GM23338 (cell line): ENCODE data around the gene GNPDA1. TPM values are rescaled to one million over a fixed set of nuclear protein-coding genes. Genes with fewer than 3 reads are reported as not detected.
"Not testable (repeated sequence)": the region's sequence is repeated elsewhere in the genome, so short reads cannot be mapped to it uniquely, and the experiment has no call there.

ENCODE experiments used
- ATAC-seq: fragments of 200-7000 bp; cut with Tn5 transposase; 3 replicates; pipeline ENCODE4 v1.9.1; 2020
- DNase-seq: peaks from one replicate; pipeline ENCODE4 v3.0.0-alpha.2; 2015; ENCODE audit warnings: low spot score
- H2AFZ ChIP-seq: fragments of 200-600 bp; sonication (generic); 2 replicates; pipeline ENCODE4 v1.8.0; 2016; ENCODE audit warnings: antibody characterized with exemption, mild to moderate bottlenecking, moderate library complexity
- H3F3A ChIP-seq: fragments of 200-600 bp; sonication (generic); replicated peaks from 2 replicates; pipeline ENCODE4 v1.8.0; 2017; ENCODE audit warnings: antibody characterized with exemption, mixed run types, low read depth
- H3K27ac ChIP-seq: fragments of 200-600 bp; sonication (generic); 2 replicates; pipeline ENCODE4 v1.6.1; 2016; ENCODE audit warnings: low read depth
- H3K27me3 ChIP-seq: fragments of 200-600 bp; sonication (generic); 2 replicates; pipeline ENCODE4 v1.8.0; 2016; ENCODE audit warnings: mild to moderate bottlenecking, mixed run types, moderate library complexity; ENCODE audit not compliant: insufficient read depth
- H3K36me3 ChIP-seq: fragments of 200-600 bp; sonication (generic); 2 replicates; pipeline ENCODE4 v1.8.0; 2016; ENCODE audit warnings: mild to moderate bottlenecking; ENCODE audit not compliant: insufficient read depth
- H3K4me1 ChIP-seq: fragments of 200-600 bp; sonication (generic); 2 replicates; pipeline ENCODE4 v1.8.0; 2016; ENCODE audit warnings: mild to moderate bottlenecking, moderate library complexity; ENCODE audit not compliant: insufficient read depth
- H3K4me2 ChIP-seq: fragments of 200-600 bp; sonication (generic); 2 replicates; pipeline ENCODE4 v1.7.1; 2017; ENCODE audit warnings: mixed run types
- H3K4me3 ChIP-seq: fragments of 200-600 bp; sonication (generic); 2 replicates; pipeline ENCODE4 v1.6.1; 2016; ENCODE audit warnings: mixed run types
- H3K79me2 ChIP-seq: fragments of 200-600 bp; sonication (generic); replicated peaks from 2 replicates; pipeline ENCODE4 v1.8.0; 2017; ENCODE audit warnings: mild to moderate bottlenecking; ENCODE audit not compliant: insufficient read depth
- H3K9me2 ChIP-seq: fragments of 200-600 bp; sonication (generic); 2 replicates; pipeline ENCODE4 v1.8.0; 2017; ENCODE audit not compliant: insufficient read depth
- H4K20me1 ChIP-seq: fragments of 200-600 bp; sonication (generic); replicated peaks from 2 replicates; pipeline ENCODE4 v1.8.0; 2017; ENCODE audit warnings: mild to moderate bottlenecking; ENCODE audit not compliant: insufficient read depth
- H3K27ac Mint-ChIP-seq: 2 replicates; pipeline ENCODE4 v1.8.0; 2020; ENCODE audit warnings: inconsistent platforms, mild to moderate bottlenecking, moderate library complexity, mixed read lengths
- H3K27me3 Mint-ChIP-seq: 3 replicates; pipeline ENCODE4 v1.8.0; 2022; ENCODE audit warnings: low read depth, mild to moderate bottlenecking, moderate library complexity, mixed read lengths, inconsistent platforms; ENCODE audit not compliant: insufficient read depth, poor library complexity
- H3K36me3 Mint-ChIP-seq: 3 replicates; pipeline ENCODE4 v1.8.0; 2021; ENCODE audit warnings: low read depth, mild to moderate bottlenecking, inconsistent platforms, moderate library complexity, mixed read lengths
- H3K4me1 Mint-ChIP-seq: 3 replicates; pipeline ENCODE4 v1.8.0; 2020; ENCODE audit warnings: mild to moderate bottlenecking, inconsistent platforms, mixed read lengths
- H3K4me3 Mint-ChIP-seq: 3 replicates; pipeline ENCODE4 v1.8.0; 2021; ENCODE audit warnings: moderate library complexity, mild to moderate bottlenecking, inconsistent platforms, mixed read lengths
- H3K9me3 Mint-ChIP-seq: 3 replicates; pipeline ENCODE4 v1.8.0; 2020; ENCODE audit warnings: moderate library complexity, mild to moderate bottlenecking, inconsistent platforms, mixed read lengths
- CREB1 ChIP-seq: fragments of 250-450 bp; sonication (Bioruptor Pico); IDR thresholded peaks from 2 replicates; pipeline ENCODE4 v1.5.0; 2020; ENCODE audit warnings: low read depth, mild to moderate bottlenecking, moderate library complexity
- EZH2 ChIP-seq: fragments of 200-600 bp; sonication (generic); IDR thresholded peaks from one replicate; pipeline ENCODE4 v1.8.0; 2017; ENCODE audit warnings: antibody characterized with exemption, mild to moderate bottlenecking, low read depth; ENCODE audit not compliant: unreplicated experiment
- EZH2phosphoT487 ChIP-seq: fragments of 200-600 bp; sonication (generic); IDR thresholded peaks from one replicate; pipeline ENCODE4 v1.8.1; 2018; ENCODE audit warnings: antibody characterized with exemption; ENCODE audit not compliant: unreplicated experiment
- ZNF114 ChIP-seq: fragments of 250-450 bp; sonication (Bioruptor Pico); IDR thresholded peaks from 2 replicates; pipeline ENCODE4 v1.5.0; 2020; ENCODE audit warnings: mild to moderate bottlenecking, moderate library complexity
- ZNF331 ChIP-seq: fragments of 250-450 bp; sonication (Bioruptor Pico); IDR thresholded peaks from 2 replicates; pipeline ENCODE4 v1.5.0; 2020; ENCODE audit warnings: low read depth, mild to moderate bottlenecking, moderate library complexity
- polyA plus RNA-seq: library from polyadenylated mRNA; unstranded; fragments of >200 nt; fragmentation: Nextera tagmentation; extraction: Ambion mirVana; gene quantifications from 2 replicates; pipeline ENCODE4 v1.2.1, GENCODE V29; 2016
- total RNA-seq: library from RNA; depleted of rRNA; stranded (reverse); fragments of >200 nt; shearing (Covaris generic); gene quantifications from 2 replicates; pipeline ENCODE4 v1.2.3, GENCODE V29; 2014
- TF ChIP-seq, protein P1 (sequence below): IDR thresholded peaks from 2 replicates; pipeline ENCODE4 v1.6.1; 2016; ENCODE audit warnings: antibody characterized with exemption
- TF ChIP-seq, protein P2 (sequence below), 2 experiments: fragments of 200-600 bp in 1 of 2; sonication (generic) in 1 of 2; conservative IDR thresholded peaks; 2 replicates each; pipeline versions ENCODE4 v1.5.1 to v1.6.1; 2016 to 2017; ENCODE audit warnings: antibody characterized with exemption in 2 of 2, low read depth in 2 of 2, mild to moderate bottlenecking in 2 of 2, moderate library complexity in 1 of 2
- TF ChIP-seq, protein P3 (sequence below): IDR thresholded peaks from one replicate; pipeline ENCODE4 v1.6.1; 2018; ENCODE audit warnings: antibody characterized with exemption; ENCODE audit not compliant: unreplicated experiment

GNPDA1 gene
- total and polyA plus RNA-seq, 2 experiments from 2014 or later: 47.6 to 117 TPM

DNA sequence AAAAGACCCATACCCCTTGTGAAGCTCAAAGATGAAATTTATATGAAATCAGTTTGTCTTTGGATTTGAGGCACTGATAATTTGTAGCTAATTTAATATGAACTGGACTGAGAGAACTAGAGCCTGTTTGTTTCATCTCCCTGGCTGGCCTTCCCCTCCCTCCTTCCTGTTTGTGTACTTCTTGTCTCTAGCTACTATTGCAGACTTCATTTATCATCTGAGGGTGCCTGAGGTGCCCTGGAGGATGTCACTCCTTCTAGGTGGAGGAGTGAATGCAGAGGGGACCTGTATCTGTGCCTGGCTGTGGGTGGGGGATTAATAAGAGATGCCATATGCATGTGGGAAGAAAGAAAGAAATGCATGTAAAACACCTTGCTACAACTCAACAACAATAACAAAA lies 22.2 kb upstream of the GNPDA1 start (continued):
- TF ChIP-seq EZH2phosphoT487 (no peak), CREB1 (CRISPR knock-in tag) (no peak), ZNF114 (CRISPR knock-in tag) (no peak), ZNF331 (CRISPR knock-in tag) (no peak), EZH2 (no peak)
- TF ChIP-seq, protein P1, sequence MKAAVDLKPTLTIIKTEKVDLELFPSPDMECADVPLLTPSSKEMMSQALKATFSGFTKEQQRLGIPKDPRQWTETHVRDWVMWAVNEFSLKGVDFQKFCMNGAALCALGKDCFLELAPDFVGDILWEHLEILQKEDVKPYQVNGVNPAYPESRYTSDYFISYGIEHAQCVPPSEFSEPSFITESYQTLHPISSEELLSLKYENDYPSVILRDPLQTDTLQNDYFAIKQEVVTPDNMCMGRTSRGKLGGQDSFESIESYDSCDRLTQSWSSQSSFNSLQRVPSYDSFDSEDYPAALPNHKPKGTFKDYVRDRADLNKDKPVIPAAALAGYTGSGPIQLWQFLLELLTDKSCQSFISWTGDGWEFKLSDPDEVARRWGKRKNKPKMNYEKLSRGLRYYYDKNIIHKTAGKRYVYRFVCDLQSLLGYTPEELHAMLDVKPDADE: no peak
- TF ChIP-seq, protein P2, sequence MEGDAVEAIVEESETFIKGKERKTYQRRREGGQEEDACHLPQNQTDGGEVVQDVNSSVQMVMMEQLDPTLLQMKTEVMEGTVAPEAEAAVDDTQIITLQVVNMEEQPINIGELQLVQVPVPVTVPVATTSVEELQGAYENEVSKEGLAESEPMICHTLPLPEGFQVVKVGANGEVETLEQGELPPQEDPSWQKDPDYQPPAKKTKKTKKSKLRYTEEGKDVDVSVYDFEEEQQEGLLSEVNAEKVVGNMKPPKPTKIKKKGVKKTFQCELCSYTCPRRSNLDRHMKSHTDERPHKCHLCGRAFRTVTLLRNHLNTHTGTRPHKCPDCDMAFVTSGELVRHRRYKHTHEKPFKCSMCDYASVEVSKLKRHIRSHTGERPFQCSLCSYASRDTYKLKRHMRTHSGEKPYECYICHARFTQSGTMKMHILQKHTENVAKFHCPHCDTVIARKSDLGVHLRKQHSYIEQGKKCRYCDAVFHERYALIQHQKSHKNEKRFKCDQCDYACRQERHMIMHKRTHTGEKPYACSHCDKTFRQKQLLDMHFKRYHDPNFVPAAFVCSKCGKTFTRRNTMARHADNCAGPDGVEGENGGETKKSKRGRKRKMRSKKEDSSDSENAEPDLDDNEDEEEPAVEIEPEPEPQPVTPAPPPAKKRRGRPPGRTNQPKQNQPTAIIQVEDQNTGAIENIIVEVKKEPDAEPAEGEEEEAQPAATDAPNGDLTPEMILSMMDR (conservative IDR thresholded peaks at IDR 0.05; ENCODE audit: low read depth in 2 of 2): no peak
- TF ChIP-seq, protein P3, sequence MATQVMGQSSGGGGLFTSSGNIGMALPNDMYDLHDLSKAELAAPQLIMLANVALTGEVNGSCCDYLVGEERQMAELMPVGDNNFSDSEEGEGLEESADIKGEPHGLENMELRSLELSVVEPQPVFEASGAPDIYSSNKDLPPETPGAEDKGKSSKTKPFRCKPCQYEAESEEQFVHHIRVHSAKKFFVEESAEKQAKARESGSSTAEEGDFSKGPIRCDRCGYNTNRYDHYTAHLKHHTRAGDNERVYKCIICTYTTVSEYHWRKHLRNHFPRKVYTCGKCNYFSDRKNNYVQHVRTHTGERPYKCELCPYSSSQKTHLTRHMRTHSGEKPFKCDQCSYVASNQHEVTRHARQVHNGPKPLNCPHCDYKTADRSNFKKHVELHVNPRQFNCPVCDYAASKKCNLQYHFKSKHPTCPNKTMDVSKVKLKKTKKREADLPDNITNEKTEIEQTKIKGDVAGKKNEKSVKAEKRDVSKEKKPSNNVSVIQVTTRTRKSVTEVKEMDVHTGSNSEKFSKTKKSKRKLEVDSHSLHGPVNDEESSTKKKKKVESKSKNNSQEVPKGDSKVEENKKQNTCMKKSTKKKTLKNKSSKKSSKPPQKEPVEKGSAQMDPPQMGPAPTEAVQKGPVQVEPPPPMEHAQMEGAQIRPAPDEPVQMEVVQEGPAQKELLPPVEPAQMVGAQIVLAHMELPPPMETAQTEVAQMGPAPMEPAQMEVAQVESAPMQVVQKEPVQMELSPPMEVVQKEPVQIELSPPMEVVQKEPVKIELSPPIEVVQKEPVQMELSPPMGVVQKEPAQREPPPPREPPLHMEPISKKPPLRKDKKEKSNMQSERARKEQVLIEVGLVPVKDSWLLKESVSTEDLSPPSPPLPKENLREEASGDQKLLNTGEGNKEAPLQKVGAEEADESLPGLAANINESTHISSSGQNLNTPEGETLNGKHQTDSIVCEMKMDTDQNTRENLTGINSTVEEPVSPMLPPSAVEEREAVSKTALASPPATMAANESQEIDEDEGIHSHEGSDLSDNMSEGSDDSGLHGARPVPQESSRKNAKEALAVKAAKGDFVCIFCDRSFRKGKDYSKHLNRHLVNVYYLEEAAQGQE: no peak

DNA sequence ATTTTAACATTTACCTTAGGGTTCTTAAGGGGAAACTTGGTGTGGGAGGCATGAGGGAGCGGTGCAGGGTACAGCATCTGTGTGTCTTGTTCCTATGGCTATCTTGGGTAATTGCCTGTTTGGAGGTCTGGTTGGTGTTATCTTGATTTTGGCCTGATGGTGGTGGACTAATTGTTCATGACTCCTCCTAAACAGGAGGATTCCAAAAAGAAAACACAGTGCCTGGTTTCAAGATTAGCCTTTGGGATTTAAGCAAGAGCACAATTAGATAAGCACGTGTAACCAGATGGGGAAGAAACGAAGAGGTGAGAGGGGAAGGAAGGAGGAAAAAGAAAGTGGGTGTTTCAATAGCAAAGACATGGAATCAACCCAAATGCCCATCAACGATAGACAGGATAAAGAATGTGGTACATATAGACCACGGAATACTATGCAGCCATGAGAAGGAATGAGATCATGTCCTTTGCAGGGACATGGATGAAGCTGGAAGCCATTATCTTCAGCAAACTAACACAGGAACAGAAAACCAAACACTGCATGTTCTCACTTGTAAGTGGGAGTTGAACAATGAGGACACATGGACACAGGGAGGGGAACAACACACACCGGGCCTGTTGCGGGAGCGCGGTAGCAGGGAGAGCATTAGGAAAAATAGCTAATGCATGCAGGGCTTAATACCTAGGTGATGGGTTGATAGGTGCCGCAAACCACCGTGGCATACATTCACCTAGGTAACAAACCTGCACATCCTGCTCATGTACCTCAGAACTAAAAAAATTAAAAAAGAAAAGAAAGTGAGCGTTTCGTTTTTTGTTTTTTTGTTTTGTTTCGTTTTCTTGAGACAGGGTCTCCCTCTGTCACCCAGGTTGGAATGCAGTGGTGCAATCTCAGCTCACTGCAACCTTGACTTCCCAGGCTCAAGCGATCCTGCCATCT lies 21.1 kb upstream of the GNPDA1 start:
- not testable (repeated sequence) for H3K79me2 ChIP-seq, H3K4me3 ChIP-seq, H3K27ac Mint-ChIP-seq, H3K4me3 Mint-ChIP-seq, H3K4me1 ChIP-seq, DNase-seq, H3K27me3 Mint-ChIP-seq, H3K9me3 Mint-ChIP-seq, H3K4me2 ChIP-seq, H4K20me1 ChIP-seq, H3K36me3 Mint-ChIP-seq, H3K27me3 ChIP-seq, H3K27ac ChIP-seq, ATAC-seq, H3K4me1 Mint-ChIP-seq, H3K36me3 ChIP-seq, H3K9me2 ChIP-seq, H3F3A ChIP-seq
- peak overlapping the region; percentile 90; the same call in 1 of the 2 replicates for H2AFZ ChIP-seq
